ENCODE results near the gene TNC.
"Not testable (repeated sequence)": the region's sequence is repeated elsewhere in the genome, so short reads cannot be mapped to it uniquely, and the experiment has no call there.

Gene TNC

DNA sequence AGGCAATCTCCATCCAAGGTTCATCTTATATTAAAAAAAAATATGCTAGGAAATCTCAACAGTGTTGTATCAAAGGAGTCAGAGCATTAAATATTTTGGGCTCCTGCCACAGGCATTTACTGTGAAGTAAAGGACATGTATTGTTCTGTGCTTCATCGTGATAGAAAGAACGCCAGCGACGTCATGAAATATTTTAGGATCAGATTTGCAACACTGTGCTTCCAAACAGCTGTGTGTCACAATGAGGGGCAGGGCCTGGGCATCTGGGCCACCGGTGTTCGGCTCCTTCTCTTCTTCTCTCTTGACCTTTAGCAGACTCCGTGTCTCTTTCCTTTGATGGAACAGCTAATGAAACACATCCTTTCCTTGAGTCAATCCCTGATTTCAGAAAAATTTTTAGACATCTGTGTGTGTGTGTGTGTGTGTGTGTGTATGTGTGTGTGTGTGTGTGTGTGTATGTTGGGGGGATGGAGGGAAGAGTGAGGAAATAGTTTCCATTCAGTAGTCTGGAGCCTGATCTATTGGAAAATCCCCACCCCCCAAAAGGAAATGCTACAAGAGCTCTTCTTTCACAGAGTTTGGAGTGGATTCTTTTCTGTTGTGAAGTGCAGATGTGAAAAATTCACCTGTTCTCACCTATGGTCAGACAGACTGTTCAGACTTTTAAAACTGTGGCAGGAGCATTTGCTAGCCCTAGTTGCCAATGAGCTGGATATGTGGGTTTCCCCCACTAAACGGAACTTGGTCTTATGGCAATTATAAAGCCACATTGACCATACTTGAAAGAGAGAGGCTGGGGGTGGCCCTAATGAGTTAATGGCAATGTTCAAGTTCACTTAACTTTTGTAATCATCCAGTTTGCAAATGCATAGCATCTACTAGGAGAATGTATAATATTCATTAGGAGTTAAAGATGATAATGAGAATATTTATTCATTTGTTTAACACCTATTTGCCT is 18.1 kb upstream of the TNC start:
- Histone ChIP-seq H3K27me3 (ENCODE audit: control insufficient read depth, insufficient read depth, low read length) (no peaks in the 10 kb centered on the region), H3K27ac (ENCODE audit: low read depth, low read length) (no peak overlapping the region)

DNA sequence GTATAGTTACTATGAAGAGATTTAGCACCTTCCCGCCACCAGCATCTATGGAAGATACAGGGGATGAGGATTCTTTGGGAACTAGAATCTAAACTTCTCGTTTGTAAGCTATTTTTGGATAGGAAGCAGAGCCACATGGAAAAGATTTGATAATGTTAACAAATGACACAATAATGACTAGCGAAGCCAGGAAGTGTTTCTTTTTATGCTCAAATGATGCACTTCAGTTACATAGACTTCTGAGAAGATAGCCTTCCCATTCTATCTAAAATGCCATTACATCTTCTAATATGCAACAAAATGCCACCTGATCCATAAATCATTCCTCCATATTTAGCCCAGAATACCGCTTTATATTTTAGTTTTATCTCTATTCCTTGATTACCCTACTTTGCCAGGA is 17.0 kb upstream of the TNC start:
- H3K27ac ChIP-seq (ENCODE audit: low read depth, low read length): no peak overlapping the region
- no peak overlapping the region for H3K9ac ChIP-seq (ENCODE audit: low read depth, low read length)
- no peaks in the 10 kb centered on the region for H3K27me3 ChIP-seq (ENCODE audit: control insufficient read depth, insufficient read depth, low read length)
- no peaks in the 10 kb centered on the region for H3K4me1 ChIP-seq (ENCODE audit: control insufficient read depth, insufficient read depth, low read length)
- H3K9me3 ChIP-seq (ENCODE audit: control insufficient read depth, insufficient read depth, low read length): no peaks in the 10 kb centered on the region
- no peak overlapping the region for H3K4me3 ChIP-seq (ENCODE audit: low read depth, low read length)
- H3K36me3 ChIP-seq (ENCODE audit: control insufficient read depth, insufficient read depth, low read length): no peaks in the 10 kb centered on the region

More for the DNA sequence above, 18.1 kb upstream of the TNC start:
- no peak overlapping the region for H3K4me3 ChIP-seq (ENCODE audit: low read depth, low read length)
- H3K36me3 ChIP-seq (ENCODE audit: control insufficient read depth, insufficient read depth, low read length): no peaks in the 10 kb centered on the region
- no peaks in the 10 kb centered on the region for H3K4me1 ChIP-seq (ENCODE audit: control insufficient read depth, insufficient read depth, low read length)
- H3K9ac ChIP-seq (ENCODE audit: low read depth, low read length): no peak overlapping the region
- H3K9me3 ChIP-seq (ENCODE audit: control insufficient read depth, insufficient read depth, low read length): no peaks in the 10 kb centered on the region

DNA sequence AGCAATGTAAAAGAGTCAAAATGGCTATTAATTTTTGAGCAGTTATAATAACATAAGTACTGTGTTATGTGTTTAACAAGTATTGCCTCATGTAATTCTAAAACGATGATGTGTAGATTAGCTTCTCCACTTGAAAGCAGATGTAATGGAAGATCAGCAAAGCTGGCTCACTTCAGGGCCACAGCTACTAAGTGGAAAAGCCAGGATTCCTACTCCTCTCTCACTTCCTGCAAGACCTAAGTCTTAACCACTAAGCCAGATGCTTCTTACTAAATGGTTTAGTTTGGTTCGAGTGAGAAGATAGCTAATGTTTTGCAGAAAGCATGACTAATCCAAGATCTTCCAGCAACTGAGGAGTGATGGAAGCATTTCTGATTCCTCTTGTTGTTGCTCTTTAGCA is 15.7 kb upstream of the TNC start:
- Histone ChIP-seq H3K27ac (ENCODE audit: low read depth, low read length) (no peak overlapping the region), H3K27me3 (ENCODE audit: control insufficient read depth, insufficient read depth, low read length) (no peaks in the 10 kb centered on the region), H3K36me3 (ENCODE audit: control insufficient read depth, insufficient read depth, low read length) (no peaks in the 10 kb centered on the region), H3K9ac (ENCODE audit: low read depth, low read length) (no peak overlapping the region), H3K4me3 (ENCODE audit: low read depth, low read length) (no peak overlapping the region), H3K9me3 (ENCODE audit: control insufficient read depth, insufficient read depth, low read length) (no peaks in the 10 kb centered on the region), H3K4me1 (ENCODE audit: control insufficient read depth, insufficient read depth, low read length) (no peaks in the 10 kb centered on the region)

DNA sequence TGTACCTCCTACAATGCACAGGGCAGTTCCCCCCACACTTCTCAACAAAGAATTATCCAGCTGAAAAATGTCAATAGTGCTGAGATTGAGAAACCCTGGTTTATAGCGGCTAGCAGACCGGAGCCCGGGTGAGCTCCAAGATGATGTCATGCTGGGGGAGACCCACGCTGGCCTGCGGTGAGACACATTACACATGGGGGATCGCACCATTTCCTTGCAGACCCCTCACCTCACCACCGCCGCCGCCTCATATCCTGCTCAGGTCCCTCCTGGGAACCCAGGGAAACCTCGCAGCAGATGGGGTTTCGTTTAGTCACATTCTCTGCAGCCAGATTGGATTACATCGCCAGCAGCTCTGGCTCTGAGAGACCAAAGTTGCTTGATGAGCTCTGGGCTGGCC is 14.7 kb upstream of the TNC start:
- Histone ChIP-seq H3K36me3 (ENCODE audit: control insufficient read depth, insufficient read depth, low read length) (no peaks in the 10 kb centered on the region), H3K9me3 (ENCODE audit: control insufficient read depth, insufficient read depth, low read length) (no peaks in the 10 kb centered on the region), H3K27ac (ENCODE audit: low read depth, low read length) (no peak overlapping the region), H3K27me3 (ENCODE audit: control insufficient read depth, insufficient read depth, low read length) (no peaks in the 10 kb centered on the region), H3K4me1 (ENCODE audit: control insufficient read depth, insufficient read depth, low read length) (no peaks in the 10 kb centered on the region), H3K9ac (ENCODE audit: low read depth, low read length) (no peak overlapping the region), H3K4me3 (ENCODE audit: low read depth, low read length) (no peak overlapping the region)

DNA sequence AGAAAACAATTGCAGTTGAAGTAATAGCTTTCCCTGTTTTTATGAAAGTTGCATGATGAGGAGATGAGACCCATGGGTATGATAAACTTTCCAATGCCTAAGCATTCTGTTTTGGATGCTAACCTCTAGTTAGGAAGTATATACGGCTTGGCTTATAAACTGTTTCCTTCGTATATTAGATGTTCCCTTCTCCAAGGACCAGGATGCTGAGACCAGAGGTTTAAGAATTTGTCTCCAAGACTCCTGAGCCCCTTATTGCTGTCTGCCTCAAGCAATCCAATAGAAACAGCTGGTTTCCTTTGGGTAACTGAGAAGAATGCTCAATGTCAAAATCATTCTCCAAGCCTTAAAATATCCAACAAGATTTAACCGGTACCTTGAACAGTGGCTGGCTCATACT is 12.2 kb upstream of the TNC start:
- no peaks in the 10 kb centered on the region for H3K27me3 ChIP-seq (ENCODE audit: control insufficient read depth, insufficient read depth, low read length)
- H3K36me3 ChIP-seq (ENCODE audit: control insufficient read depth, insufficient read depth, low read length): no peaks in the 10 kb centered on the region
- H3K9ac ChIP-seq (ENCODE audit: low read depth, low read length): no peak overlapping the region
- H3K9me3 ChIP-seq (ENCODE audit: control insufficient read depth, insufficient read depth, low read length): no peaks in the 10 kb centered on the region
- no peak overlapping the region for H3K4me3 ChIP-seq (ENCODE audit: low read depth, low read length)
- H3K4me1 ChIP-seq (ENCODE audit: control insufficient read depth, insufficient read depth, low read length): no peaks in the 10 kb centered on the region
- H3K27ac ChIP-seq (ENCODE audit: low read depth, low read length): no peak overlapping the region

DNA sequence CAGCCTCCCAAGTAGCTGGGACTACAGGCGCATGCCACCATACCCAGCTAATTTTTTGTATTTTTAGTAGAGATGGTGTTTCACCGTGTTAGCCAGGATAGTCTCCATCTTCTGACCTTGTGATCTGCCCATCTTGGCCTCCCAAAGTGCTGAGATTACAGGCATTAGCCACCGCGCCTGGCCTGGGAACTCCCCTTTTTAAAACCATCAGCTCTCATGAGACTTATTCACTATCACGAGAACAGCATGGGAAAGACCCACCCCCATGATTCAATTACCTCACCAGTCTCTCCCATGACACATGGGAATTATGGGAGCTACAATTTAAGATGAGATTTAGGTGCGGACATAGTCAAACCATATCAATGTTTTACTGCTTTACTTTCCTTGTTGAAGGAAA is 10.8 kb upstream of the TNC start:
- H3K36me3 ChIP-seq (ENCODE audit: control insufficient read depth, insufficient read depth, low read length): not testable (repeated sequence)

DNA sequence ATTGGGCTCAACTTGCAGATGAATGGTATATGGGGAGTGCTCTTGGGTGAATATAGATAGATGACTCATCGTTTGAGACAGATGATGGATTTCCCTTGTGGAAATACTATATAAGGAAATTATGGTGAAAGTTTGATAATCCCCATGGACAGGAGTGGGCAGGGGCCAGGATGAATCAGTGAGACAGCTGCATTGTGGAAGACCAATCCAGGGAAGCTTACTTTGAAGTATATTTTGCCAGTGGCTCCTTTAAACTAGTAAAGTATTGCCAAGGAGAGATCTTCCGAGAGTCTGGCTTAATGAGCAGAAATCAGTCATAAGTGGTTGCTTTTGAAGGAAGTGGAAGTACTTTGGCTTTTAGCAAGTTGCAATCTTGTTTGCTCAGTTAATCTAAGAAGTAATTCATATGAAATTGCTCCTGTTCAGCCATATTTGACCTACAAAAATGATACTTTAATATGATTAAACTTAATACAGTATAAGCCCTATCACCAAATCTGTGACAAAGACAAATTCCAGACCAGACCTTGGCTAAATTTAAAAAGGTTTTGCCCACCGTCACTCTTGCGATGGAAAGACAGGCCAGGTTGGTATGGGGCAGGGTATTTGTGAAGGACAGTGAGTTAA is 9.3 kb upstream of the TNC start:
- Histone ChIP-seq H3K27me3 (ENCODE audit: control insufficient read depth, insufficient read depth, low read length) (peaks cover 9% of the 10 kb centered on the region; the same call in 1 of the 2 replicates), H3K9me3 (ENCODE audit: control insufficient read depth, insufficient read depth, low read length) (no peaks in the 10 kb centered on the region), H3K4me3 (ENCODE audit: low read depth, low read length) (no peak overlapping the region), H3K4me1 (ENCODE audit: control insufficient read depth, insufficient read depth, low read length) (0 out of 2 replicates have a peak, but pooled peaks cover 7% of the 10 kb centered on the region), H3K27ac (ENCODE audit: low read depth, low read length) (no peak overlapping the region), H3K9ac (ENCODE audit: low read depth, low read length) (no peak overlapping the region), H3K36me3 (ENCODE audit: control insufficient read depth, insufficient read depth, low read length) (no peaks in the 10 kb centered on the region)

More for the DNA sequence above, 10.8 kb upstream of the TNC start:
- H3K4me1 ChIP-seq (ENCODE audit: control insufficient read depth, insufficient read depth, low read length); H3K4me3 ChIP-seq (ENCODE audit: low read depth, low read length); H3K27ac ChIP-seq (ENCODE audit: low read depth, low read length); H3K9me3 ChIP-seq (ENCODE audit: control insufficient read depth, insufficient read depth, low read length); H3K9ac ChIP-seq (ENCODE audit: low read depth, low read length); H3K27me3 ChIP-seq (ENCODE audit: control insufficient read depth, insufficient read depth, low read length): not testable (repeated sequence)

DNA sequence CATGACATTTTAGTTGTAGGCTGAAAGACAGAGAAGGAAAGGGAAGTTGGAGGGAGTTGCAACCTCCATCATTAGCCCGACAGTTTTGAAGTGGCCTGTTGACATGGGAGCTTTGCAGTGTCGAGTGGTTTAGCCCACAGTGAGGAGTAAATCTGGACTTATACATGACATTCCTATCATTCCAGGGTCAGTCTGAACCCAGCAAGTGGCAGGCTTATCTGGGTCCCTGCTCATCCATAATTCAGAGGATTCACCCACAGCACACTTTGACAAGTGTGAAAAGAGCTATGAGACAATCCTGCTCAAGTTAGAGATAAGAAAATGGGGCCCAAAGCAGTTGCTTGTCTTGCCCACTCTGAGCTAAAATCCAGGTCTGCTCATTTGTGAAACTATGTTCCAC is 8.4 kb upstream of the TNC start:
- 0 out of 2 replicates have a peak, but pooled peaks cover 7% of the 10 kb centered on the region for H3K4me1 ChIP-seq (ENCODE audit: control insufficient read depth, insufficient read depth, low read length)
- no peaks in the 10 kb centered on the region for H3K36me3 ChIP-seq (ENCODE audit: control insufficient read depth, insufficient read depth, low read length)
- no peak overlapping the region for H3K27ac ChIP-seq (ENCODE audit: low read depth, low read length)
- H3K9ac ChIP-seq (ENCODE audit: low read depth, low read length): no peak overlapping the region
- no peaks in the 10 kb centered on the region for H3K9me3 ChIP-seq (ENCODE audit: control insufficient read depth, insufficient read depth, low read length)
- peaks cover 18% of the 10 kb centered on the region for H3K27me3 ChIP-seq (ENCODE audit: control insufficient read depth, insufficient read depth, low read length)
- no peak overlapping the region for H3K4me3 ChIP-seq (ENCODE audit: low read depth, low read length)

DNA sequence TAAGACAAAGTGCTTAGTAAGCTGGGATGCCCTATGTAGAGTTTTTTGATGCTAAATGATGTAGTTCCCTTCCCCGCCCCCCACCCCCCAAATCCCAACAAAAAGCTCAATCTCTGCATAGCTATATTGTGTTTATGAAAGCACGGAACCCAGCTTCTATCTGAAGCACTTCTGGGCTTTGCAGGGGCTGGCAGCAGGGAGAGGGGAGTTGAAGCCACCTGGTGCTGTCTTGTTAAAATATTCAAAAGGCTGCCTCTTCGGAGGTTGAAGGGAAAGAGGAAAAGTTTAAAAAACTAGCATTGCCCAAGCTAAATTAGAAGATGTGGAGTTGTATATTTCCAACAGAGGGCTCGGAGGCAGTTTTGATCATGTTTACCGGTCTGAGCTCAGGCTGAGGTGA is 5.0 kb upstream of the TNC start:
- Histone ChIP-seq H3K27me3 (ENCODE audit: control insufficient read depth, insufficient read depth, low read length) (peaks cover 47% of the 10 kb centered on the region), H3K4me1 (ENCODE audit: control insufficient read depth, insufficient read depth, low read length) (peaks cover 17% of the 10 kb centered on the region), H3K9ac (ENCODE audit: low read depth, low read length) (no peak overlapping the region), H3K9me3 (ENCODE audit: control insufficient read depth, insufficient read depth, low read length) (no peaks in the 10 kb centered on the region), H3K36me3 (ENCODE audit: control insufficient read depth, insufficient read depth, low read length) (no peaks in the 10 kb centered on the region), H3K4me3 (ENCODE audit: low read depth, low read length) (no peak overlapping the region), H3K27ac (ENCODE audit: low read depth, low read length) (no peak overlapping the region)

DNA sequence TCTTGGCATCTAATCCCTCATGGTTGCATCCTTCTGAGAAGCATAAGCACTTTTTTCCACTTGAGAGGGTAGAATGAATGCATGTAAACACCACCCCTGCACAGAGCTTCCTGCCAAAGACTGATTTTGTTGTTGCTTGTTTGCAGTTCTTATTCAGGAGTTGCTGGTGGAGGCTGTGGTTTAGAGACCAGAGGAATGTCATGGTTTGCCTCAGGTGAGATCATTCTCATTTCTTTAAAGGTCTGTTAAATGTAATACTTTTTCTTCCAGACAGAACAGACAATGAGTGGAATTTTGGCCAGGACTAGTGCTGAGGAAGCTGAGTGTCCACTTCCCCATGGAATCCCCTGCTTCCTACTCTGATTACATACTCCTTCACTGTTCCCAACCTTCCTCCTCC is 3.2 kb upstream of the TNC start:
- H3K4me1 ChIP-seq (ENCODE audit: control insufficient read depth, insufficient read depth, low read length): peaks cover 20% of the 10 kb centered on the region
- no peaks in the 10 kb centered on the region for H3K36me3 ChIP-seq (ENCODE audit: control insufficient read depth, insufficient read depth, low read length)
- H3K9ac ChIP-seq (ENCODE audit: low read depth, low read length): no peak overlapping the region
- no peak overlapping the region for H3K27ac ChIP-seq (ENCODE audit: low read depth, low read length)
- H3K27me3 ChIP-seq (ENCODE audit: control insufficient read depth, insufficient read depth, low read length): peaks cover 65% of the 10 kb centered on the region
- no peak overlapping the region for H3K4me3 ChIP-seq (ENCODE audit: low read depth, low read length)
- H3K9me3 ChIP-seq (ENCODE audit: control insufficient read depth, insufficient read depth, low read length): no peaks in the 10 kb centered on the region

DNA sequence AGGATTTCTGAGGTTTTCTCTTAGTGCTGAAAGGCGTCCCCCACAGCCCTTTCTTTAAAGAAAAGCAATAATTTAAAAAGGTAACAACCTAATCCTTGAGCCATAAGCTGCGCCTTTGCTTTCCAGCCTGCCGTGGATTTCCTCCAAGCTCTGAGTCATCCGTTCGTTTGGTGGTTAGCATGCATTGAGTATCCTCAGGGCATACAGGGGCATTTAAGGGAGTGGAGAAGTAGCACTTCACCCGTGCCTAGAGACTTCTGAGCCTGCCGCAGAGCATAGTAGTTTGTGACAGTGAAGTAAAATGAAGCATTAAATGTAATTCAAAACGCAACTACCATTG is 892 bp upstream of the TNC start:
- Histone ChIP-seq H3K27ac (ENCODE audit: low read depth, low read length) (peak overlapping the region; percentile 89), H3K9me3 (ENCODE audit: control insufficient read depth, insufficient read depth, low read length) (no peaks in the 10 kb centered on the region), H3K36me3 (ENCODE audit: control insufficient read depth, insufficient read depth, low read length) (no peaks in the 10 kb centered on the region), H3K27me3 (ENCODE audit: control insufficient read depth, insufficient read depth, low read length) (peaks cover 88% of the 10 kb centered on the region), H3K9ac (ENCODE audit: low read depth, low read length) (no peak overlapping the region), H3K4me1 (ENCODE audit: control insufficient read depth, insufficient read depth, low read length) (peaks cover 28% of the 10 kb centered on the region), H3K4me3 (ENCODE audit: low read depth, low read length) (peak overlapping the region; percentile 63)

Measured in HUES48 (cell line).